Measurements from ENCODE around the gene RHEBL1.

RHEBL1 gene

GRCh38 chr12:49052451-49053208, 17.1 kb downstream of the RHEBL1 start:
- no peak for DNase-seq

GRCh38 chr12:49051777-49052438, 17.9 kb downstream of the RHEBL1 start:
- DNase-seq, result no peak

- no peak for DNase-seq
Observed at GRCh38 chr12:49051373-49051764, 18.4 kb downstream of the RHEBL1 start.

DNA sequence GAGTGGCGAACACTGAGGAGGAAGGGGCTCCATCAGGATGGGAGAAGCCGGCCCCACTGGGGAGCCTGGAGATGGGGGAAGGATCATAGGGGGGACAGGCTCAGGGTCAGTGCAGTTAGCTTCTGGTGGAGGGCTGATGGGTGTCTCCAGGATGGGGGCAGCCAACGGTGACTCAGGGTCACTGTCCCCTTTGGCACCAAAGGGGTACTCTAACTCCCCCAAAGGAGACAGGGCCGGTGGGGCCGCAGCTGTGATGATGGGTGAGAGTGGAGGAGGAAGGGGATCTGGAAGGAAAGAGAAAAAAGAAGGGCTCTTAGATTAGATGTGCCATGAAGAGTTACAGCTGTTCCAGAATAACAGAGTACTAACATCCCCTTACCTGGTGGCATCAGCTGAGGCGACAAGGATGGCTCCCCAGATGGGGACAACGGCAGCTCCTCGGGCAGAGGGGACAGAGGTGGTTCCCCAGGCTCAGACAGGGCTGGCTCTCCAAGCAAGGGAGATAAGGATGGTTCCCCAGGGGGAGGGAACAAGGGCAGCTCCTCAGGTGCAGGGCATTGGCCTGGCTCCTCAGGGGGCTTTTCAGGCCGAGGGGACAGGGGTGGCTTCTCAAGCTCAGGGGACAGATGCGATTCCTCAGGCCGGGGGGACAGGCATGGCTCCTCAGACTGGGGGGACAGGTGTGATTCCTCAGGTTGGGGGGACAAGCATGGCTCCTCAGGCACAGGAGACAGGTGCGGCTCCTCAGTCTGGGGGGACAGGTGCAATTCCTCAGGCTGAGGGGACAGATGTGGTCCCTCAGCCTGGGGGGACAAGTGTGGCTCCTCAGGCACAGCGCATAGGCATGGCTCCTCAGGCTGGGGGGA, 19.0 kb downstream of the RHEBL1 start:
- DNase-seq, result no peak

DNA sequence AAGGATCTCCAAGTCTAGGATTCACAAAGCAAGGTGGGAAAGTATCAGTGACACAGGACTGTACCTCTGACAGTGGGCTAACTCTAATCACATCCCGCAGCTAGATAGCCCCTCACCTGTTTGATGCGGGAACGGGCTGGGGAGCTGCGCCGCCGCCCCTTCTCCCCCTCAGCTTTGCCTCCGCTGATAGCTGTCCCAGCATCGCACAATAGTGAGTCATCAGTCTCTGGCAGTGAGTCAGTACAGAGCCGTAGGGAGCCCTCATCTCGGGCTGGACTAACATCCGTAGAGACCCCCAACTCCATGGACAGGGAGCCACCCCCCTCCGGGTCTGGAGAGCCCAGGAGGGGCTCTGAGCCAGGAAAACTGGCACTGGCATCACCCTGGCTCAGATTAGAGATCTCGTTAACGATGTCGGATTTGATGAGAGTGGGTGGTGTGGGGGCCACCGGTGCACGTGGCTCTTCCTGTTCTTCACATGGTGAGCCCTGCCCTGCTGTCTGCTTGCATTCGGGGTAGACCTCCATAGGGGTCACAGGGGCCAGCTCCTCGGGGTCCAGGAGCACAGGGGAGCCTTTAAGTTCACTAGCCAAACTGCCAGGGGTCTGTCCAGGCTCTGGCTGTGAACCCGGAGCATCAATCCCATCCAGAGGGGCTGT, 20.1 kb downstream of the RHEBL1 start:
- no peak for DNase-seq

GRCh38 chr12:49048953-49049352, 20.8 kb downstream of the RHEBL1 start:
- DNase-seq, result no peak

DNA sequence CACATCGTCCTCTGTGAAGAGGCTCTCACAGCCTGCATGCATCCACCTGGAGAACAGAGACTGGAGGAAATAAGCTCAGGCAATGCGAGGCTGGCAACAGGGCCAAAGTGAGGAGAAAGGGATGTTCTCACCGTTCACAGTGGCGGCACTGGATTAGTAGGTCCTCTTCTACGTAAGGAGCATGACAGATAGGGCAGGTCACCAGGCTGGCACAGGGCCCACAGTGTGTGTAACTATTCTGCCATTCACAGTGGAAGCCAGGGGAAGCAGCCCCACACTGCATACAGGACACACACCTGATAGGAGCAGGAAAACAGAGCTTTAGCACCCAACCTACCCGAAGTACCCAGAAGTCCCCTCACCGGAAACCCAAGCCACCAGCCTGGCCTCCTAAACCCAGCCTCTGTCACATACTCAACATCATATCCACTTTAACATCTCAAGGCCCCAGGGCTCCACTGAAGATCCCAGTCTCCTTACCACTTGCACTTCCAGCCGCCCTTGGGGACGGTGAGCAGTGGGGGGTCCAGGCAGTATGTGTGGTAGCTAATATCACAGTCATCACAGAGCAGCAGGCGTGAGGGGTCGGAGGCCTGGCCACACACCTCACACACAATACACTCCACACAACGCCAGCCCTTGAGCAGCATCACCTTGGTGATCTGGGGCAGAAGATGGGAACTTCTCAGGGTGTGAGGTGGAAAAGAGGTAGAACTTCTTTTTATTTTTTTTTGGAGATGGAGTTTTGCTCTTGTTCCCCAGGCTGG, 23.5 kb downstream of the RHEBL1 start:
- no peak for DNase-seq

GRCh38 chr12:49044660-49045059, 25.1 kb downstream of the RHEBL1 start:
- no peak for DNase-seq

DNA sequence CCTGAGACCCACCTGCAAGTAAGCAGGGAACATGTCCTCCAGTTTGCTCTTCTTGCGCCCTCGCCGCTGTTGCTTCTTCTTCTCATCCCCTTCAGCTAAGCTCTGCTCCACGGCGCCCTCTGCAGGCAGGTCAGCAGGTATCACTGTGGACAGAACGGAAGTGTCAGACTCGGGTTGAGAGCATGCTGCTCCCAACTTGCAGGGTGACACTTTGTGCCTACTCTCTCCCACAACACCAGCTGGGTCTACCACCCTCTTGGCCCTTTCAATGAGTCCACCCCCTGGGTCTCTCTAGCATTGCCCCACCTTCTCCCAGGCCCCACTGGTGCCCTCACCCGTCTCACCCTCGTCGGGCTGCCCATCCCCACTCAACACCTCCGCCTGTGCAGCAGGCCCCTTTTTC, 25.9 kb downstream of the RHEBL1 start:
- no peak for DNase-seq

- DNase-seq, result no peak
Observed at GRCh38 chr12:49043241-49043640, 26.5 kb downstream of the RHEBL1 start.

DNA sequence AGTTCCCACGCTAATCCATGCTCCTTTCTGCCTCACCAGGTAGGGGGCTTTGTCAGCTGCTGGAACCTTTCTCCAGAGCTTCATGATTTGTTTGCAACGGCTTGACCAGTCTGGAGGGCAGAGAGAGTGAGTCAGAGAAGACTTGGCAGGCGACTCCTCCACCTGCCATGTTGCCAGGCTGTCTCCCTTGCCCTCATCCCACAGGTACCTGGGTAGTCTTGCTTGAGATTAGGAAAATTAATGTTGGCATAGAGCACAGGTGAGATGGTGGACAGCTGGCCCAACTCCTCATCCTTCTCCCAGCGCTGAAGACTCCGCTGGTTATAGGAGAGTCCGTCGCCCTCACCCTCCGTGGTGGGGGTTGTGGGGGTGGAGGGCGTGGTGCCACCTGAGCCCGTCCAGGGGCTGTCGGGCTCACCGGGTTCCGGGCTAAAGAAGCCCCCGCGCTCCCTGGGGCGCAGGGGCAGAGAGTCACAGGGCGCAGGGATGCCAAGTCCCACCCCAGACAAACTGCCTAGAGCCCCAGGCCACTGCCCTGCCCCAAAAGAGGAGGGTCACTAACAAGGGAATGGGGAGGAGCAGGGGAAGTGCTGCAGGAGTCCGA, 27.8 kb downstream of the RHEBL1 start:
- no peak for DNase-seq

GRCh38 chr12:49041036-49041880, 28.5 kb downstream of the RHEBL1 start:
- no peak for DNase-seq

- DNase-seq, result no peak
Observed at GRCh38 chr12:49040364-49040855, 29.4 kb downstream of the RHEBL1 start.

- DNase-seq, result no peak
Observed at GRCh38 chr12:49039421-49040363, 30.1 kb downstream of the RHEBL1 start.

DNA sequence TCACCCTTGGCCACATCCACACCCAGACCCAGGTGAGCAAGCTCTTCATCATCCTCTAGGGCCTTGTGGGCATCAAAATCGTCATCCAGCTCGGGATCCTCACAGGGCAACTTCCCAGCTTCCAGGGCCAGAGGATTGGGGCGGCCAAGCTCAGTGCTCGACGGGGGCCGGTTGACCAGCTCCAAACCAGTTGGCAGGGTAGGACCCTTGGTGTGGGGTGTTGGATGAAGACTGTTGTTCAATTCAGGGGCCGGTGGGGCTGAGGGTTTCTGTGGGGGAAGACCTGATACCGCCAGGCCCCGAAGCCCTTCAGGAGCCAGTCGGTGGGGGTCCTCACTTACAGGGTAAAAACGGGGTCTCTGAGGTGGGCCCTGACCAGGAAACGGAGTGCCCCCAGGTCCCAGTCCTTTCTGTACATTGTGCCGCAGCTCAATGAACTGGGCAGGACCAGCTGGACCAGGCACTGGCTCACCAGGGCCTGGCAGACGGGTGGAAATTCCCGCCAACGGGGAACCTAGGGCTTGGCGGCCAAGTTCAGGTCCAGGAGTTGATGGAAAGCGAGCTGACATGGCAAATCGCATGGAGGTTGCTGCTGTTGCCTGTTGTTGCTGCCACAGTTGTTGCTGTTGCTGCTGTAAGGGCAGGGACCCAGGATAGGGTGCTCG, 31.4 kb downstream of the RHEBL1 start:
- DNase-seq, result no peak

GRCh38 chr12:49037947-49038237, 31.9 kb downstream of the RHEBL1 start:
- DNase-seq, result no peak

- DNase-seq, result no peak
Observed at GRCh38 chr12:49037111-49037946, 32.5 kb downstream of the RHEBL1 start.

DNA sequence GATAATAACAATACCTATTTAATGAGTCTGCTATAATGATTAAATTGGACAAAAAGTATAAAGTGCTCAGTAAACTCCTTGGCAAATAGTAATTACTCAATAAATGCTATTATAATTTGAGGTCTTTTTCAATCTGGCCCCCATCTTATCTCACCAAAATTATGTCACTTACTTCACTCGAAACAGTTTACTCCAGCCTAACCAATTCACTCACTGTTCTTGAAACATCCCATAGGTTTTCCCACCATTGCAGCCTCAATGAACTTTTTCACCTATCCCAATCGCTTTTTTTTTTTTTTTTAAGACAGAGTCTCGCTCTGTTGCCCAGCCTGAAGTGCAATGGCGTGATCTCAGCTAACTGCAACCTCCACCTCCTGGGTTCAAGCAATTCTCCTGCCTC, 33.8 kb downstream of the RHEBL1 start:
- DNase-seq, result no peak
